Choroid plexus epithelial cell (primary cell): ENCODE data around the gene MRPL54.

ENCODE experiments used
- DNase-seq: peaks from one replicate; pipeline ENCODE4 v3.0.0-alpha.2; 2010; ENCODE audit warnings: low read depth
- H3K4me3 ChIP-seq: 2 replicates; pipeline ENCODE4 v1.5.1; 2011; ENCODE audit warnings: low read depth, mild to moderate bottlenecking, control low read depth, low read length, moderate library complexity
- CTCF ChIP-seq: conservative IDR thresholded peaks from 2 replicates; pipeline ENCODE4 v1.5.1; 2011; ENCODE audit warnings: low read depth, mild to moderate bottlenecking, control low read depth, inconsistent platforms, low read length, moderate library complexity

MRPL54 gene

GRCh38 chr19:3743486-3743885 is 19.0 kb upstream of the MRPL54 start:
- DNase-seq = peak; percentile 48
- no peak overlapping the region for H3K4me3 ChIP-seq
- TF ChIP-seq CTCF = no peak

GRCh38 chr19:3745363-3746045 is 17.0 kb upstream of the MRPL54 start:
- H3K4me3 ChIP-seq = no peak overlapping the region
- DNase-seq = no peak
- TF ChIP-seq CTCF = no peak

- TF ChIP-seq CTCF = no peak
- no peak for DNase-seq
Measured at GRCh38 chr19:3746371-3747056, 16.0 kb upstream of the MRPL54 start.

GRCh38 chr19:3748965-3749364 is 13.5 kb upstream of the MRPL54 start:
- DNase-seq = no peak
- TF ChIP-seq CTCF = no peak

More at GRCh38 chr19:3746371-3747056, 16.0 kb upstream of the MRPL54 start:
- no peak overlapping the region for H3K4me3 ChIP-seq

GRCh38 chr19:3750211-3750610 is 12.3 kb upstream of the MRPL54 start:
- no peak overlapping the region for H3K4me3 ChIP-seq
- TF ChIP-seq CTCF = no peak

More at GRCh38 chr19:3748965-3749364, 13.5 kb upstream of the MRPL54 start:
- H3K4me3 ChIP-seq = no peak overlapping the region

GRCh38 chr19:3751236-3751635 is 11.2 kb upstream of the MRPL54 start:
- no peak for DNase-seq
- TF ChIP-seq CTCF = no peak
- no peak overlapping the region for H3K4me3 ChIP-seq

More at GRCh38 chr19:3750211-3750610, 12.3 kb upstream of the MRPL54 start:
- DNase-seq = no peak
